ENCODE data around the gene UNC13D. TPM values are rescaled to one million over a fixed set of nuclear protein-coding genes. Genes with fewer than 3 reads are reported as not detected.

Gene UNC13D
- polyA plus RNA-seq, 1 donor (not counting 4 experiments of a cell fraction or from before 2014, with no cell fraction given): 0.25 TPM

GRCh38 chr17:75849724-75850123 lies 5.5 kb upstream of the UNC13D start:
- TF ChIP-seq, protein P1, sequence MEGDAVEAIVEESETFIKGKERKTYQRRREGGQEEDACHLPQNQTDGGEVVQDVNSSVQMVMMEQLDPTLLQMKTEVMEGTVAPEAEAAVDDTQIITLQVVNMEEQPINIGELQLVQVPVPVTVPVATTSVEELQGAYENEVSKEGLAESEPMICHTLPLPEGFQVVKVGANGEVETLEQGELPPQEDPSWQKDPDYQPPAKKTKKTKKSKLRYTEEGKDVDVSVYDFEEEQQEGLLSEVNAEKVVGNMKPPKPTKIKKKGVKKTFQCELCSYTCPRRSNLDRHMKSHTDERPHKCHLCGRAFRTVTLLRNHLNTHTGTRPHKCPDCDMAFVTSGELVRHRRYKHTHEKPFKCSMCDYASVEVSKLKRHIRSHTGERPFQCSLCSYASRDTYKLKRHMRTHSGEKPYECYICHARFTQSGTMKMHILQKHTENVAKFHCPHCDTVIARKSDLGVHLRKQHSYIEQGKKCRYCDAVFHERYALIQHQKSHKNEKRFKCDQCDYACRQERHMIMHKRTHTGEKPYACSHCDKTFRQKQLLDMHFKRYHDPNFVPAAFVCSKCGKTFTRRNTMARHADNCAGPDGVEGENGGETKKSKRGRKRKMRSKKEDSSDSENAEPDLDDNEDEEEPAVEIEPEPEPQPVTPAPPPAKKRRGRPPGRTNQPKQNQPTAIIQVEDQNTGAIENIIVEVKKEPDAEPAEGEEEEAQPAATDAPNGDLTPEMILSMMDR (optimal IDR thresholded peaks at IDR 0.05 in 1 of 3, IDR thresholded peaks at IDR 0.05 in 1 of 3, conservative IDR thresholded peaks at IDR 0.05 in 1 of 3; ENCODE audit: extremely low read depth in 1 of 3, insufficient read depth in 2 of 3, low read length in 3 of 3): no peak
- TF ChIP-seq EZH2 (IDR thresholded peaks at IDR 0.05; ENCODE audit: low read length): no peak
- Histone ChIP-seq H3K9me3 (ENCODE audit: control insufficient read depth, low read depth, low read length) (no peaks in the 10 kb centered on the region), H3K27ac (ENCODE audit: control insufficient read depth, insufficient read depth, low read length) (no peak overlapping the region), H3K9ac (ENCODE audit: control insufficient read depth, extremely low read depth, insufficient read depth, low read length) (no peak overlapping the region), H2AFZ (ENCODE audit: control insufficient read depth, low read length) (no peak overlapping the region), H3K4me3 (ENCODE audit: control insufficient read depth in 2 of 3, extremely low read depth in 1 of 3, insufficient read depth in 2 of 3, low read depth in 1 of 3, low read length in 3 of 3) (no peak overlapping the region), H3K9me1 (ENCODE audit: control insufficient read depth, extremely low read depth, insufficient read depth, low read length) (no peaks in the 10 kb centered on the region), H3K27me3 (ENCODE audit: control insufficient read depth, extremely low read depth, insufficient read depth, low read length) (no peaks in the 10 kb centered on the region), H3K4me2 (ENCODE audit: control insufficient read depth, extremely low read depth, insufficient read depth, low read depth, low read length) (no peak overlapping the region), H3K36me3 (ENCODE audit: control insufficient read depth in 2 of 2, extremely low read depth in 1 of 2, insufficient read depth in 2 of 2, low read length in 2 of 2) (peaks cover 24 to 37% of the 10 kb centered on the region in 2 experiments), H3K79me2 (ENCODE audit: control insufficient read depth, insufficient read depth, low read length) (peaks cover 14% of the 10 kb centered on the region), H3K4me1 (ENCODE audit: control insufficient read depth, extremely low read depth, insufficient read depth, low read length) (peaks cover 28% of the 10 kb centered on the region), H4K20me1 (ENCODE audit: control insufficient read depth, extremely low read depth, insufficient read depth, low read length) (no peaks in the 10 kb centered on the region)
- FAIRE-seq: no peak
- no peak for DNase-seq (ENCODE audit: low read depth, low spot score)
- dilution Hi-C loops (cut with MboI; ENCODE audit: extremely low pct_ligation_motif_present, low sequenced_read_pairs): no loop called here

DNA sequence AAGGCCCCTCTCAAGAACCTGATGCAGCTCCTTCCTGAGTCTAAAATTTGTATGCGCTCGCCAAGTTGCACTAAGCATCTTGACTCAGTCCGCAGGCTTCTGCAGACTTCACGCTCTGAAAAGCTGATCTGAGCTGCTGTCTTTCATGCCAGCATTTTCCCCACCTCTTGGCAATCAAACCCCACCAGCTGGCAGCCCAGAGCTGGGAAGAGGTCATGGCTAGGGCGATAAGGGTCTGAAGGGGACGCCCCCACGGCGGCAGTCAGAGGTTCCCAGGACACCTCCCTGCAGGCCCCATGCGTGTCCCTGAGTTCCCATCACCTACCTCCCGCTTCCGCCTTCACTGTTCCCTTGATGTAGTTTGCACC lies 5.1 kb upstream of the UNC13D start:
- Histone ChIP-seq H3K27me3 (ENCODE audit: control insufficient read depth, extremely low read depth, insufficient read depth, low read length) (no peaks in the 10 kb centered on the region), H3K36me3 (ENCODE audit: control insufficient read depth in 2 of 2, extremely low read depth in 1 of 2, insufficient read depth in 2 of 2, low read length in 2 of 2) (peaks cover 24 to 37% of the 10 kb centered on the region in 2 experiments), H3K4me2 (ENCODE audit: control insufficient read depth, extremely low read depth, insufficient read depth, low read depth, low read length) (no peak overlapping the region), H3K9me1 (ENCODE audit: control insufficient read depth, extremely low read depth, insufficient read depth, low read length) (no peaks in the 10 kb centered on the region), H3K9me3 (ENCODE audit: control insufficient read depth, low read depth, low read length) (no peaks in the 10 kb centered on the region), H3K4me1 (ENCODE audit: control insufficient read depth, extremely low read depth, insufficient read depth, low read length) (peaks cover 27% of the 10 kb centered on the region), H3K27ac (ENCODE audit: control insufficient read depth, insufficient read depth, low read length) (no peak overlapping the region), H3K4me3 (ENCODE audit: control insufficient read depth in 2 of 3, extremely low read depth in 1 of 3, insufficient read depth in 2 of 3, low read depth in 1 of 3, low read length in 3 of 3) (no peak overlapping the region), H3K9ac (ENCODE audit: control insufficient read depth, extremely low read depth, insufficient read depth, low read length) (no peak overlapping the region), H2AFZ (ENCODE audit: control insufficient read depth, low read length) (no peak overlapping the region), H4K20me1 (ENCODE audit: control insufficient read depth, extremely low read depth, insufficient read depth, low read length) (no peaks in the 10 kb centered on the region), H3K79me2 (ENCODE audit: control insufficient read depth, insufficient read depth, low read length) (peaks cover 10% of the 10 kb centered on the region)
- no peak for TF ChIP-seq EZH2 (IDR thresholded peaks at IDR 0.05; ENCODE audit: low read length)
- TF ChIP-seq, protein P1 (optimal IDR thresholded peaks at IDR 0.05 in 1 of 3, IDR thresholded peaks at IDR 0.05 in 1 of 3, conservative IDR thresholded peaks at IDR 0.05 in 1 of 3; ENCODE audit: extremely low read depth in 1 of 3, insufficient read depth in 2 of 3, low read length in 3 of 3): no peak
- FAIRE-seq: no peak
- DNase-seq (ENCODE audit: low read depth, low spot score): no peak
- dilution Hi-C loops (cut with MboI; ENCODE audit: extremely low pct_ligation_motif_present, low sequenced_read_pairs): no loop called here
